NB4 (cell line): ENCODE data around the gene ANAPC1.
"Not testable (repeated sequence)": the region's sequence is repeated elsewhere in the genome, so short reads cannot be mapped to it uniquely, and the experiment has no call there.

Experiments used
- CTCF ChIP-seq: IDR thresholded peaks from one replicate; pipeline ENCODE4 v1.5.1; 2012; ENCODE audit warnings: low read depth, low read length
- MAX ChIP-seq: IDR thresholded peaks from 2 replicates; pipeline ENCODE4 v1.6.1; 2011; ENCODE audit warnings: low read depth, low read length
- MYC ChIP-seq: IDR thresholded peaks from 2 replicates; pipeline ENCODE4 v1.6.1; 2011; ENCODE audit warnings: low read depth, low read length
- POLR2A ChIP-seq: IDR thresholded peaks from 2 replicates; pipeline ENCODE4 v1.6.1; 2011; ENCODE audit warnings: mild to moderate bottlenecking; ENCODE audit not compliant: insufficient read length; ENCODE audit errors: extremely low read depth

- not testable (repeated sequence) for TF ChIP-seq CTCF, MAX, POLR2A, MYC
Observed at GRCh38 chr2:111911295-111911977, 27.4 kb upstream of the ANAPC1 start.
